ENCODE results near the gene ZNF385C. TPM values are rescaled to one million over a fixed set of nuclear protein-coding genes. Genes with fewer than 3 reads are reported as not detected.

The ZNF385C gene
- total RNA-seq, 2 experiments from 2014 or later: 0.40 to 0.58 TPM

GRCh38 chr17:42077755-42078154 lies 20.5 kb downstream of the ZNF385C start:
- H3K27ac Mint-ChIP-seq: no peak overlapping the region
- POLR2A ChIA-PET: no interaction called here
- no peak overlapping the region for H3K4me3 Mint-ChIP-seq
- no peaks in the 10 kb centered on the region for H3K9me3 Mint-ChIP-seq
- H3K27me3 Mint-ChIP-seq: peaks cover 7% of the 10 kb centered on the region
- ATAC-seq (ENCODE audit: low read depth): no peak
- H3K4me1 Mint-ChIP-seq: peaks cover 12% of the 10 kb centered on the region
- no peak for DNase-seq
- H3K36me3 Mint-ChIP-seq: no peaks in the 10 kb centered on the region

- ATAC-seq (ENCODE audit: low read depth) (no peak), DNase-seq (no peak)
- no peak overlapping the region for H3K27ac Mint-ChIP-seq
- POLR2A ChIA-PET: no interaction called here
- H3K4me1 Mint-ChIP-seq: peaks cover 12% of the 10 kb centered on the region
- no peaks in the 10 kb centered on the region for H3K9me3 Mint-ChIP-seq
- H3K4me3 Mint-ChIP-seq: no peak overlapping the region
- H3K27me3 Mint-ChIP-seq: peaks cover 7% of the 10 kb centered on the region
- no peaks in the 10 kb centered on the region for H3K36me3 Mint-ChIP-seq
Observed at GRCh38 chr17:42076797-42077559, 21.3 kb downstream of the ZNF385C start.

GRCh38 chr17:42075789-42076188 lies 22.5 kb downstream of the ZNF385C start:
- Mint-ChIP-seq H3K27ac (no peak overlapping the region), H3K4me3 (no peak overlapping the region), H3K4me1 (peaks cover 20% of the 10 kb centered on the region), H3K27me3 (peaks cover 7% of the 10 kb centered on the region), H3K9me3 (no peaks in the 10 kb centered on the region), H3K36me3 (no peaks in the 10 kb centered on the region)
- DNase-seq (no peak), ATAC-seq (ENCODE audit: low read depth) (no peak)
- POLR2A ChIA-PET: interaction anchor here (0.7 kb wide), 1 partner anchor 42 kb away, joined by 6 read pairs; no protein-coding TSS in a partner anchor

GRCh38 chr17:42072323-42073187 lies 25.7 kb downstream of the ZNF385C start:
- DNase-seq (peak; percentile 58), ATAC-seq (ENCODE audit: low read depth) (peak; percentile 16)
- H3K4me1 Mint-ChIP-seq: peaks cover 20% of the 10 kb centered on the region
- H3K9me3 Mint-ChIP-seq: no peaks in the 10 kb centered on the region
- peak overlapping the region; percentile 85 for H3K27ac Mint-ChIP-seq
- H3K27me3 Mint-ChIP-seq: peaks cover 8% of the 10 kb centered on the region
- H3K36me3 Mint-ChIP-seq: no peaks in the 10 kb centered on the region
- POLR2A ChIA-PET: interaction anchor here (0.6 to 2.5 kb wide), 3 partner anchors 20 to 55 kb away, joined by 3 to 25 read pairs (median 5); partner anchors contain the start of genes DHX58 and DNAJC7
- H3K4me3 Mint-ChIP-seq: peak overlapping the region; percentile 84

GRCh38 chr17:42071810-42072209 lies 26.5 kb downstream of the ZNF385C start:
- Mint-ChIP-seq H3K9me3 (no peaks in the 10 kb centered on the region), H3K27me3 (peaks cover 8% of the 10 kb centered on the region), H3K4me3 (peak overlapping the region; percentile 84), H3K4me1 (peaks cover 20% of the 10 kb centered on the region), H3K36me3 (no peaks in the 10 kb centered on the region), H3K27ac (peak overlapping the region; percentile 85)
- no peak for DNase-seq
- ATAC-seq (ENCODE audit: low read depth): peak; percentile 35
- POLR2A ChIA-PET: interaction anchor here (0.6 to 2.5 kb wide), 5 partner anchors 21 to 141 kb away, joined by 3 to 25 read pairs (median 3); partner anchors contain the start of genes DHX58, DNAJC7 and ODAD4

- Mint-ChIP-seq H3K4me3 (no peak overlapping the region), H3K9me3 (no peaks in the 10 kb centered on the region), H3K27me3 (peaks cover 7% of the 10 kb centered on the region), H3K4me1 (peaks cover 32% of the 10 kb centered on the region), H3K36me3 (no peaks in the 10 kb centered on the region), H3K27ac (no peak overlapping the region)
- ATAC-seq (ENCODE audit: low read depth): no peak
- no peak for DNase-seq
- POLR2A ChIA-PET: interaction anchor here (0.7 to 2.7 kb wide), 2 partner anchors 32 to 43 kb away, joined by 3 to 9 read pairs; partner anchors contain the start of gene DHX58
Observed at GRCh38 chr17:42068979-42069378, 29.3 kb downstream of the ZNF385C start.

- H3K9me3 Mint-ChIP-seq: no peaks in the 10 kb centered on the region
- H3K4me3 Mint-ChIP-seq: no peak overlapping the region
- ATAC-seq (ENCODE audit: low read depth) (peak; percentile 23), DNase-seq (peak; percentile 82)
- peaks cover 25% of the 10 kb centered on the region for H3K4me1 Mint-ChIP-seq
- H3K27ac Mint-ChIP-seq: no peak overlapping the region
- POLR2A ChIA-PET: interaction anchor here (0.9 to 2.7 kb wide), 4 partner anchors 29 to 54 kb away, joined by 3 to 9 read pairs (median 5); partner anchors contain the start of genes DHX58 and KAT2A
- peaks cover 2% of the 10 kb centered on the region for H3K27me3 Mint-ChIP-seq
- no peaks in the 10 kb centered on the region for H3K36me3 Mint-ChIP-seq
Observed at GRCh38 chr17:42067371-42068091, 30.7 kb downstream of the ZNF385C start.

GRCh38 chr17:42065201-42065600 lies 33.1 kb downstream of the ZNF385C start:
- H3K27me3 Mint-ChIP-seq: no peaks in the 10 kb centered on the region
- H3K9me3 Mint-ChIP-seq: no peaks in the 10 kb centered on the region
- peak; percentile 53 for ATAC-seq (ENCODE audit: low read depth)
- no peaks in the 10 kb centered on the region for H3K36me3 Mint-ChIP-seq
- H3K4me1 Mint-ChIP-seq: peaks cover 18% of the 10 kb centered on the region
- DNase-seq: no peak
- peak overlapping the region; percentile 16 for H3K4me3 Mint-ChIP-seq
- H3K27ac Mint-ChIP-seq: peak overlapping the region; percentile 85
- POLR2A ChIA-PET: interaction anchor here (0.7 to 2.8 kb wide), 6 partner anchors 20 to 200 kb away, joined by 3 to 12 read pairs (median 4); partner anchors contain the start of genes CNP, DHX58, KLHL11 and NKIRAS2

- ATAC-seq (ENCODE audit: low read depth) (no peak), DNase-seq (no peak)
- POLR2A ChIA-PET: interaction anchor here (0.6 kb wide), 1 partner anchor 12 kb away, joined by 4 read pairs; the partner anchor contains the start of gene C17orf113
- no peak overlapping the region for H3K27ac Mint-ChIP-seq
- peaks cover 23% of the 10 kb centered on the region for H3K4me1 Mint-ChIP-seq
- no peaks in the 10 kb centered on the region for H3K27me3 Mint-ChIP-seq
- no peaks in the 10 kb centered on the region for H3K36me3 Mint-ChIP-seq
- no peaks in the 10 kb centered on the region for H3K9me3 Mint-ChIP-seq
- H3K4me3 Mint-ChIP-seq: peak overlapping the region; percentile 1
Observed at GRCh38 chr17:42062681-42063080, 35.6 kb downstream of the ZNF385C start.

- POLR2A ChIA-PET: interaction anchor here (1.1 kb wide), 1 partner anchor 11 kb away, joined by 6 read pairs; the partner anchor contains the start of gene C17orf113
- H3K9me3 Mint-ChIP-seq: no peaks in the 10 kb centered on the region
- no peak for DNase-seq
- no peaks in the 10 kb centered on the region for H3K27me3 Mint-ChIP-seq
- H3K4me1 Mint-ChIP-seq: peaks cover 23% of the 10 kb centered on the region
- ATAC-seq (ENCODE audit: low read depth): no peak
- no peaks in the 10 kb centered on the region for H3K36me3 Mint-ChIP-seq
- H3K27ac Mint-ChIP-seq: no peak overlapping the region
- H3K4me3 Mint-ChIP-seq: no peak overlapping the region
Observed at GRCh38 chr17:42061646-42062487, 36.4 kb downstream of the ZNF385C start.

GRCh38 chr17:42060231-42060630 lies 38.0 kb downstream of the ZNF385C start:
- Mint-ChIP-seq H3K27ac (no peak overlapping the region), H3K4me3 (no peak overlapping the region), H3K36me3 (no peaks in the 10 kb centered on the region), H3K27me3 (peaks cover 5% of the 10 kb centered on the region), H3K9me3 (no peaks in the 10 kb centered on the region), H3K4me1 (peaks cover 25% of the 10 kb centered on the region)
- no peak for DNase-seq
- POLR2A ChIA-PET: interaction anchor here (0.6 kb wide), 1 partner anchor 47 kb away, joined by 3 read pairs; no protein-coding TSS in a partner anchor
- no peak for ATAC-seq (ENCODE audit: low read depth)

GRCh38 chr17:42059815-42060214 lies 38.5 kb downstream of the ZNF385C start:
- no peaks in the 10 kb centered on the region for H3K36me3 Mint-ChIP-seq
- H3K9me3 Mint-ChIP-seq: no peaks in the 10 kb centered on the region
- peaks cover 9% of the 10 kb centered on the region for H3K27me3 Mint-ChIP-seq
- no peak overlapping the region for H3K4me3 Mint-ChIP-seq
- H3K4me1 Mint-ChIP-seq: peaks cover 21% of the 10 kb centered on the region
- ATAC-seq (ENCODE audit: low read depth): no peak
- DNase-seq: no peak
- no peak overlapping the region for H3K27ac Mint-ChIP-seq
- POLR2A ChIA-PET: interaction anchor here (0.6 kb wide), 1 partner anchor 48 kb away, joined by 3 read pairs; no protein-coding TSS in a partner anchor

Data from activated naive CD8-positive, alpha-beta T cell treated with anti-CD3 and anti-CD28 coated beads, Interleukin-2, amount 10 ng/mL, durations not matched to agents 7 days and 5 days (primary cell).